GM12864 (cell line): ENCODE data around the gene SLC22A17.

ENCODE experiments used
- DNase-seq: peaks from one replicate; pipeline ENCODE4 v3.0.0-alpha.2; 2011; ENCODE audit warnings: low read depth
- H3K4me3 ChIP-seq: 2 replicates; pipeline ENCODE4 v1.5.1; 2011; ENCODE audit warnings: mild to moderate bottlenecking, low read depth, low read length, control low read depth
- TF ChIP-seq, protein P1 (sequence below): IDR thresholded peaks from 2 replicates; pipeline ENCODE4 v1.5.1; 2011; ENCODE audit warnings: low read depth, mild to moderate bottlenecking, moderate library complexity, low read length, control low read depth, inconsistent platforms; ENCODE audit errors: missing control alignments

Gene SLC22A17

DNA sequence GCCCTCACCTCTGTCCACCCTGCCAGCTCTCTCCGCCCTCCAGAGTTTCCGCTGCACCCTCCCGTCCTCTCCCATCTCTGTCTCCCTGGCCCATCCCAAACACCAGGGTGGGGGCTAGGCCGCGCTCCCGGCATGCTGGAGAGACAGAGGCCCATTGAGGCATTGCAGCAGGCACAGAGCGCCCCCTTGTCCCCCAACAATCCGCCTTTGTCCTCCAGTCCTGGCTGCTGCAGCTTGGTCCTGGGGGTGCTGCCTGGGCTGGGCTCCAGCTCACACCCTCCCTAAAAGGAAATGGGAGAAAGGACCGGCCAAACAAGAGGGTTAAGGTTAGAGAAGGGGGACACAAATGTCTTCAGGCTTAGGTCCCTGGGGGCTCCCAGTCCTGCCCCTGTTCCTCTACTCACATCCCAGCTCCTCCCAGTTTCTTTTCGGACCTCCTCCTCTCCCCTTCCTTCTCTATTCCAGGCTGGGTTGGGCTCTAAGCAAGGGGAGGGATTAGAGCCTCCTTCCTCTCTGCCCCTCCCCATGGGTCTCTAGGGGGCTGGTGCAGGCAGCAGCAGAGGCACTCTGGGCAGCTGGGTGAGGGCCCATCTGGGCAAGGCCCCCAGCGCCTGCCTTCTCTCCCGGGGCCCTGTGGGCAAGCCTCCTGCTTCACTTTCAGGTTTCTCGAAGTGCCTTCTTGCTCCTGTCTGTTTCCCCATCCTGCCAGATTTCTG lies 24.0 kb upstream of the SLC22A17 start, which contains the start of gene CMTM5:
CMTM5 (plus strand) TSS at position 565 of the 716 bp plus-strand sequence. CDS start 206 bp downstream, outside the sequence.
- H3K4me3 ChIP-seq = no peak within 1 kb of the TSS
- no peak for DNase-seq
- TF ChIP-seq, protein P1, sequence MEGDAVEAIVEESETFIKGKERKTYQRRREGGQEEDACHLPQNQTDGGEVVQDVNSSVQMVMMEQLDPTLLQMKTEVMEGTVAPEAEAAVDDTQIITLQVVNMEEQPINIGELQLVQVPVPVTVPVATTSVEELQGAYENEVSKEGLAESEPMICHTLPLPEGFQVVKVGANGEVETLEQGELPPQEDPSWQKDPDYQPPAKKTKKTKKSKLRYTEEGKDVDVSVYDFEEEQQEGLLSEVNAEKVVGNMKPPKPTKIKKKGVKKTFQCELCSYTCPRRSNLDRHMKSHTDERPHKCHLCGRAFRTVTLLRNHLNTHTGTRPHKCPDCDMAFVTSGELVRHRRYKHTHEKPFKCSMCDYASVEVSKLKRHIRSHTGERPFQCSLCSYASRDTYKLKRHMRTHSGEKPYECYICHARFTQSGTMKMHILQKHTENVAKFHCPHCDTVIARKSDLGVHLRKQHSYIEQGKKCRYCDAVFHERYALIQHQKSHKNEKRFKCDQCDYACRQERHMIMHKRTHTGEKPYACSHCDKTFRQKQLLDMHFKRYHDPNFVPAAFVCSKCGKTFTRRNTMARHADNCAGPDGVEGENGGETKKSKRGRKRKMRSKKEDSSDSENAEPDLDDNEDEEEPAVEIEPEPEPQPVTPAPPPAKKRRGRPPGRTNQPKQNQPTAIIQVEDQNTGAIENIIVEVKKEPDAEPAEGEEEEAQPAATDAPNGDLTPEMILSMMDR = no peak

GRCh38 chr14:23375527-23376251 lies 23.0 kb upstream of the SLC22A17 start:
- no peak for DNase-seq
- no peak overlapping the region for H3K4me3 ChIP-seq
- TF ChIP-seq, protein P1 = no peak

- TF ChIP-seq, protein P1 = no peak
- H3K4me3 ChIP-seq = no peak overlapping the region
- DNase-seq = no peak
Observed at GRCh38 chr14:23373041-23373440, 20.4 kb upstream of the SLC22A17 start.

GRCh38 chr14:23372509-23372908 lies 19.8 kb upstream of the SLC22A17 start, which contains the start of gene IL25:
TSS of gene IL25 (plus strand) at chr14:23372809.
- no peak within 1 kb of the TSS for H3K4me3 ChIP-seq
- DNase-seq = no peak
- TF ChIP-seq, protein P1 = no peak

DNA sequence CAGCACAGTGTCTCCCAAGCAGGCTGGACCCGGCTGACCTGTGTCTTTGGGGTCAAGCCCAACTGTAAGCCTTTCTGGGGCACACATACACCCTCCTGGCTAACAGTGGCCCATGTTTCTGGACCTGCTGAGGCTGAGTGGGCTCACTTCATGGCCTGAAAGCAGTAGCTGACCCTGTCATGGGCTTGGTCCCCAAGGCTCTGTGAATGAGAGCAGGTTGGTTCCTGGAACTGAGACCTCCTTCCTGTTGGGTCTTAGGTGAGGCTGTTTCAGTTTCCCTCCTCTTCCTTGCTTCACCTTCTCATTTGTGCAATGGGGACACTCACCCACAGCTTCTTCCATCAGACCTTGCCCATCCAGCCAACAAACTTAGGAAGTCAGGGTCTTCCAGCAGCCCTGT lies 19.2 kb upstream of the SLC22A17 start:
- no peak for DNase-seq
- no peak overlapping the region for H3K4me3 ChIP-seq
- TF ChIP-seq, protein P1 = no peak

GRCh38 chr14:23370221-23370620 lies 17.5 kb upstream of the SLC22A17 start:
- H3K4me3 ChIP-seq = no peak overlapping the region
- TF ChIP-seq, protein P1 = no peak
- DNase-seq = no peak
